ENCODE data around the gene CHD6.

The CHD6 gene

DNA sequence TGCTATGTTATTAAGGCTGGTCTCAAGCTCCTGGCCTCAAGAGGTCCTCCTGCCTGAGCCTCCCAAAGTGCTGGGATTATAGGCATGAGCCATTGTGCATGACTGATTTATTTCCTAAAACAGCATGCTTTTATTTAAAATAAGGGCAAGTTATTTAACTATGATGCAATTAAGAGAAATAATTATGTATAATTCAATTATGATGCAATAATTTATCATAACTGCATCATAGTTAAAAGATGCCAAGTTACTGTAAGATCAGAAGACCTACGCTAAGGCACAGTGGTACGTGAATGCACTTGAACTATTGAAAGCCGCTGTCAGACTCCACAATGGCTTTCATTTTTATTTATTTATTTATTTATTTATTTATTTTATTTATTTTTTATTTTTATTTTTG is 227.3 kb downstream of the CHD6 start:
- no peak for DNase-seq

DNA sequence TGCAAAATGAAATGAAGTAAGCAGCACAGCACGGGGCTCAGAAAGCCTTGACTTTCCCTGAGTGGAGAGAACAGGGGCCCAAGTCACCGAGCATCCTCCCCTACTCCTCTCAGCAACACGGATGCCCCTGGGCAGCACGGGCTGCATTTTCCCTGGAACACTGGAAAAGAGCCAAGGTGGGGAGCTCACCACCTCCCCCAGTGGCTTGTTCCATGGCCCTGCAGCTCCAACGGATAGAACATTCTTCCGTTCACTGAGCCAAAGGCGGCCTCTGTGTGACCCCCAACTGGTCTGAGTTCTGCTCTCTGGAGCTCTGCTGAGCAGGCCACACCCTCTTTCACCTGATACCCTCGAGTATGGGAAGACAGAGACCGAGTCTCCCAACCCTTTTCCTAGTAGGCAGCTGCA is 230.7 kb downstream of the CHD6 start:
- no peak for DNase-seq

DNA sequence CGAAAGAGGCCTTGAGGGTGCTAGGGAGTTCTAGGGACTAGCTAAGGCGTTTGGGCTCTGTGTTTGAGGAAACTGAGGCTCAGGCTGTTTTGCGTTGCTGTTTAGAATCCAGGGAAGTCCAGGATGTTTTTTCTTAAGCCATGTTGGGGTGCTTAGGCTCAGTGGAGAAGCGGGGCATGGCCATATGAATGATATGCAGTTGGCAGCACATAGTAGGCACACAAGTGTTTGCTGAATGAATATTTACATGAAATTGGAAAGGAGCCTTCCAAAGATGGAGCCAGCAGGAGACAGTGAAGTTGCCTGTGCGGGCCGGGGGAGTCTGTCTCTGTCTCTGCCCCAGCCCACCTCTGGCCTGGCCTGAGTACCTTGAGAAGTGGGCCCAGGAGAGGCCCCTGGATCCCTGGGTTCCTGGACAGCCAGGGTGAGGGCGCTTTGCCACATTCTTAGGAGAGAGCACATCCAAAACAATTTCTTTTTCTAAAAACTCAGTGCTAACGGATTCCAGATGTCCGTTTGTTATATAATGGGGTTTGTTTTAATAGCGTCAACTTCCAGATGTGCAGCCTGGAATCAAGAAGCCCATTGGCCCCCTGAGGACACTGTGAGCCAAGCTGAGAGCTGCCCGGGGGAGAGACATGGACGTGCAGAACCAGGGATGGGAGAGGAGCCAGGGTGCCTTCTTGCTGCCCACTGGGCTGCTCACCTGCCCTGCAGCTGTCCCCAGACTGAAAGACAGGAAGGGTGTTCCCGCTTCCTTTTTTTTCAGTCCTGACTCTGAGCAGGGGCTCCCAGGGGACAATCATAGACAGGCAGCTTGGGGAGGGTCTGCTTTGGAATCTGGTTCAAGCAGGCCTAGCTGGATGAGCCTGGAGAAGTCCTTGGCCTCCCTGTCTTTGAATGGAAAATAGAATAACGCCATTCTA is 231.4 kb downstream of the CHD6 start:
- no peak for DNase-seq

DNA sequence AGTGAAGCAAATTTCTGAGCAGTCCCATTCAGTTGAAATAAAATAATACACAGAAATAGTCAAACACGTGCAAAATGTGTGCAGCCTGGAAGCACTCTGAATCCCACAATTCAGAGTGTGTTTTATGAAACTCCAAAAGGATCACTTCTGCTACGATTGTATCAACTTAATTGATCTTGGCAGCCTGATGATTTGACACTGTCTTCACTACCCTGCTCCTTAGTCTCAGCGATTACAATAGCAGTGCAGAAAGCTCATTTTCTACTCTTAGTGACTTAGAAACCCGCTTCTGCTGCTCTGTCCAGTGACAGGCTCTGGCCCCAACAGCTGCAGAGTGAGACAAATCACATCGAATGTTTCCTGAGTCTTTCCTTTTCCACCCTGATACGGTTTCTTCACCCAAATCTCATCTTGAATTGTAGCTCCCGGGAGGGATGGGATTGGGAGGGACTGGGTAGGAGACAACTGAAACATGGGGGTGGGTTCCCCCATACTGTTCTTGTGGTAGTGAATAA is 235.3 kb downstream of the CHD6 start:
- no peak for DNase-seq

DNA sequence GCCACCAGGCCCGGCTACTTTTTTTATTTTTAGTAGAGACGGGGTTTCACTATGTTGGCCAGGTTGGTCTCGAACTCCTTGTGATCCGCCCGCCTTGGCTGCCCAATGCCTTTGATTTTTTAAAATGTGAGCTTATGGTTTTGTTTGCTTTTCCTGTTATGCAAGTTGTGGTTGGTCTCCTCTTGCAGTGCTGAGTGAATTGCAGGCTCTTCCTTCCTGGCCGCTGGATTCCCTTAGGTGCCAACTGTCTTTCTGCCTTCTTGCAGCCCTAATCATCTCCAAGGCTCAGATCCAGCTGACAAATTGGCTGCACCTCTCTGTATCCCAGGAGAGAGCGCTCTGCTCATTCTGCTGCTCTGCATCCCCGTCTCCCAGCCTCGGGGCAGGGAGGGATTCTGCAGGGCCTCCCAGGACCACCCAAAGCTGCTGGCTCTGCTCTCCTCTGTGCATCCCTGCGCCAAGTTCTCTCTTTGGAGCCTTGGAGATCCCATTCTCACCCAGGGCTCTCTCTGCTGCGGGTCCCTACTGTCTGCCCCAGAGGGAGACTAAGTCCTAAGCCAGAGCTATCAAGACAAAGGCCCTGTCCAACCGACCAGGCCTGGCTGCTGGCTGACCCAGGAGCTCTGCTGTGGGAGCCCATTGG is 237.5 kb downstream of the CHD6 start:
- DNase-seq, result no peak

DNA sequence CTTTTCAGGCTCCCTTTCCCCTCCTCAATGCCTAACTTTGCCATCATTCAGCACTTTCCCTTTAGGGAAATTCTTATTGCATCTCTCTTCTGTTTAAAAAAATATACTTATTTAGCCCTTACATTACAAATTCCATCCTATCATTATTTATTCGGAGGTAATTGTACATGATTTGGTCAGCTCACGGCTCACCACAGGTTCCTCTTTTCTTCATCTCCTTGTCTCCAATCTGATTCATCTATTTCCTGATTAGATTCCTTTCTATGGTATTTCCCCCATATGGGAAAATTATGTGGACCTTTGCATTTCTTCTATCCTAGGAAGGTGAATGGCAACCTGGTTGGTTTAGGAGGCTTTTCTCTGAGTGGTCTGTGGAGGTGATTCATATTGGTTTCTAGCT is 238.6 kb downstream of the CHD6 start:
- DNase-seq, result no peak

DNA sequence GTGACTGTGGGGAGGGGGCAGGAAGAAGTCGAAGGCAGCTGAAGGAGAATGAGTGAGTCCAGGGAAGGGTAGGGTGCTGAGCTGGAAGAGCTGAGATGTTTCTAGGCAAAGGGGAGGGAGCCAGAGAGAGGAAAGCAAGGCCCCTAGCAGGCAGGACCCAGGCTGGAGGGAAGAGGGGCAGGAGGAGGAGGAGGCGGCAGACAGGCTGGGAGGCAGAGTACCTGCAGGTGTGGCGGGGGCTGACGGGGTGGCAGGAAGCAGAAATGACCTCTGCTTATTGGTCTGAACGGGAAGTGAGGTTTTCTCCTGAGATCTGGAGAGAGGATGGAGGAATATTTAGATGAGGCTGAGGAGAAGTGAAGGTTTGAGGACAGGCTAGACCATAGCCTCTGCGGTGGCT is 240.9 kb downstream of the CHD6 start:
- DNase-seq, result no peak

DNA sequence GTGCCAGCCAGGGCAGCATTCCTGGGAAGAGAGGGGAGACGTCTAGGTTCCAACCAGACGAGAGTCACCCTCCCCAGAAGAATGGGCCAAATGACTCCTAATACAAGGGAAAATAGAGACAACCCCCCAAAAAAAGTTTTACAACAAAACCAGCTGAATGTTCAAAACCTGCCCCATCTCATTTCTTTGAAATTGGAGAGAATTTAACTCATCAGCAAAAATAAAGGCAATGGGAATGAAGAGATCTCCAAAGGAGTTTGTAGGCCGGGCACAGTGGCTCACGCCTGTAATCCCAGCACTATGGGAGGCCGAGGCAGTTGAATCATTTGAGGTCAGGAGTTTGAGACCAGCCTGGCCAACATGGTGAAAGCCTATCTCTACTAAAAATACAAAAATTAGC is 241.8 kb downstream of the CHD6 start:
- no peak for DNase-seq

DNA sequence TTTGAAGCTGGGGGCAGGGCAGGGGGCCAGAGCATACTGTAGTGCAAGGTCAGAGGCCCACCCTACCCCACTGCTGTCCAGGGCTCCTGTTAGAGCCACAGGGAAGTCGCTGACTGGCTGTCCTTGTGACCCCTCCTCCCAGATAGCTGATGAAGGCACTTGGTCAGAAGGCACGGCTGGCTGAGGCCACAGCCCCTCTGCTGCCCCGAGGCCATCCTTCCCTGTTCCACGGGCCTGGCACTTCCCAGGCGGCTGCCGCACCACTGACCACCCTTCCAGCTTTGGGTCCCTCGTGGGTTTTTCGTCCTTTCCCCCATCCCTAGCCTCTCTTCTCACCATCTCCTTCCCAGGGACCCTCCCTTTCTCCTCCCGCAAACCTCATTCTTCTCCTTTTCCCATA is 242.3 kb downstream of the CHD6 start:
- DNase-seq, result no peak

DNA sequence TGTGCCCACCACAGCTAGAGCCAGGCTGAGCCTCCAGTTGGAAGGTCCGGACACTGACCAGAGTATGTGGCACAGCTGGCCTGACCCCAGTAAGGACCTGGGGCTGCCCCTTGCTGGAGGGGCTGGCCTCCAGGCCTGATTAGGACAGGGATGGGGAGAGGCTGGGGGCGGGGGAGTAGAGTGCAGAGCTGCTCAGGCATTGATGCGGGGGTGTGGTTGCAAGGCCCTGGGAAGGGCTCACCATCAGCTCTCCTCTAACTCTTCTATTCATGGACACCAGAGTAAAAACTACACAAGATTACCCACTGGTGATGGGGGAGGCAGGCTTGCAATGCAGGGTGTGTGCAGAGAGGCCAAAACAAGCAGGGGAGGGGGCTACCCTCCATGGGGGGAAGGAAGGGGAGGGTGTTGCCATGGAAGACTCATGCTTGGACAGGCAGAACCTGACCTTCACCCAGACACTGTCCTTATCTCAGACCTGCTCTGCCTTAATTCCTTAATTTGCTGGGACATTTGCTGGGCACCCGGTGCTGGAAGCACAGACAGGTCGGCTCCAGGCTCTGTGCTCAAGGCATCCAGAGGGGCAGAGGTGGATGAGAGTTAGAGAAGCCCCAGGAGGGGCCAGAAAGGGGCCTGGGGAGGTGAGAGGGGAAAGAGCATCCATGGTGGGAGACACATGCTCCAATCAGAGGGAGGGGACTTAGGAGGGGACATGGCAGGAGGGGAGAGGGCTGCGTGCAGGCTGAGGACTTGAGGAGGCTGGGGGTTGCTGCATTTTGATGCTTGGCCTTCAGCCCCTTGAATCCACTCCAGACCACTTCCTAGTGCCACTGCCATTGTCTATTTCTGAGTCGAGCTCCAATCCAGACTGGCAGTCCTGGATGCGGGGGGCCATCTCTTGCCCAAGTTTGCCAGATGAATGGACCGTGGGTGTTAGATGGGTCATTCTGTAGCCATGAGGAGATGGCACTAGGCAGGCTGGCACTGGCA is 244.0 kb downstream of the CHD6 start:
- DNase-seq, result no peak

DNA sequence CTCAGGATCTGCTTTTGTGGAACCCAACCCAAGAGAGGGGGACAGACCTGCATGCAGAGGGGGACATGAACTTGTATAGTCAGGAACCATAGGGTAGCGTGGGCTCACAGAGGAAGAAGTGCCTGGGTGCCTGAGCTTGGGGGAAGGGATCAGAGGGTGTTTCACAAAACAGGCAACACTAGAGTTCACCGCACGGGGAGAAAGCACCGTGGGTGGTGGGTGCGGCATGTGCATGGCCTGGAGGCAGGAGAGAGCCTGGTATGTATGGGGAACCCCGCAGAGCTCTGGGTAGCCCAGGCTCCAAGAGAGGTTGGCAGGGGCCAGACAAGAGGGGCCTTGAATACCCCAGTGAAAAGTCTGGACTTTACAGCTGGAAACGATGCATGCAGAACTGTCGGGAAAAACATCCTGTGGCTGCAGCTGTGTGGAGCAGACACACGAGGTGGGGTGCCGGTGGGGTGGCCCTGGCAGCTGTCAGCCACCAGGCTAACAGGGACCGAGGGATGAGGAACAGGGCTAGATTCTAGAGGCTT is 244.9 kb downstream of the CHD6 start:
- DNase-seq, result no peak

DNA sequence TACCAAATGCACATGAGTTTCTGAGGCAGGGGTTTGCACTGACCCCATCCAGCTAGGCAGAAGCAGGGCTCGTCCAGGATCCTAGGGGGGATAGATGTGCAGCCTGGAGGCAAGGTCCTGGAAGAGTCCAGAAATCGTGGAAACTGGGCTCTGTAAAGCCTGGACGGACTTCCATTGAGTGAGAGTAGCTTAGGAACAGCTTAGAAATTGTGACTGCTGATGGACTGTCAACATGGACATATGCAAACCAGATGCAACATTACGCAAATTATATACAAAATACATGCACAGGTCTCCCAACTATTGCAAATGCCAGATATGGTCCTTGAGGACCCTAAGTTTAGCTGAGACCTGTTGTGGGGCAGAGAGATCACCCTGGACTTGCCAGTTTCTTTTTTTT is 246.8 kb downstream of the CHD6 start:
- DNase-seq, result no peak

DNA sequence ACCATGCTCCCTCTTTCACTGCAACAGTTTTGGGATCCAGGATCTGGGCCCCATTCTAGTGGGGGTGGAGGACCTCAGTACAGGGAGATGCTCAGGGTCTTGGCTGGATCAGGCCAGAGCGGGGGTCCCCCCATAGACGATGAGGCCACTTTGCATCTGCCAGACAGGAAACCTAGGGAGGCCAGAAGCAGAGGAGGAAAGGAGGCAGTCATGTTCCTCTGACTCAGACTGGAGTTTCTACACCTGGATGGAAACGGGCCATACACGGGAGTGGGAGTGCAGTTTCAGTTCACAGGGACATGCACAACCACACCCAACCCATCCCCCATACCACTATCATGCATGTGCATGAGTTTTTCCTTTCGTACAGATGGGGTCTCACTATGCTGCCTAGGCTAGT is 248.0 kb downstream of the CHD6 start:
- no peak for DNase-seq

DNA sequence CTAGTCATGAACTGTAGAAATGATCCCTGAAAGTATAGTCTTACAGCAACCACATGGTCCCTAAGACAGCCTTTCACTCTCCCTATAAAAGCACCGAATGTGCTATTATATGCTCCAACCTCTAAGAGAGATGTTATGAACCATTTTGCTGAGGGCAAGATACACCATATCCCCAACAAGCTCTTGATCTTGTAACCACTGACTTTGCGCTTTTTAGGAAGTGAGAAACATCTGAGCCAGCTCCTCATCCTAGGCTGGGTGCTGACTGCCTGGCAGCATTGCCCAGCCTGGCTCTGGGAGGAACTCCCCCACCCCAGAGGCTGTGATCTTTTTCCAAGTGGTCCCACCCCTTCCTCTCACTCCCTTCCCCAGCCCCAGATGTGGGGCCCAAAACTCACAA is 248.5 kb downstream of the CHD6 start:
- DNase-seq, result no peak

DNA sequence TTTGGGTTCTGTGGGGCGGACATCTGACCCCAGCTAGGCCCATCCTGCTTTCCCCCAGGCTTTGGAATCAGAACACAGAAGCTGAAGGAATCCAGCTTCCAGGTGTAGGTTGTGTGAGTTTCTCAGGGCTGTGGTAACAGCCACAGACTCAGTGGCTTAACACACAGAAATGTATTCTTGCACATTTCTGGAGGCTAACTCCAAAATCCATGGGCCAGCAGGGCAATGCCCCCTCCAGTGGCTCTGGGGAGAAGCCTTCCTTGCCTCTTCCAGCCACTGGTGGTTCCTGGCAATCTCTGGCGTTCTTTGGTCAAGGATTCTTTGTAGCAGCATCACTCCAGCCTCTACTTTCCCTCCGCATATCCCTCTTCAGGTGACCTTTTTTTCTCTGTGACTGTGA is 250.2 kb downstream of the CHD6 start:
- no peak for DNase-seq

DNA sequence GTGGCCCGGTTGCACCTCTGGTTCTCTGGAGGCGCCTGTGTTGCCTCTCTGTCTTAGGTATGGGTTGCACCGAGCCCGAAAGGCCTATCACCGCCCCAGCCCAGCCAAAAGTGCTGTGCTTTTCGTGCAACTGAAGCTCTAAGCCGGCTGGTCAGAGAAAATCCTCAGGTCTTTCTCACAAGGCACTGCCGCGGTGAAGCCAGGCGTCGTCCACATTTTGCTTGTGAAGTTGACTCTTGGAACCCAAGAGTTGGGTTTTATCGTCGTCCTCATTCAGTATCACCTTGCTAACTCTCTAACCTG is 250.8 kb downstream of the CHD6 start:
- DNase-seq, result no peak

DNA sequence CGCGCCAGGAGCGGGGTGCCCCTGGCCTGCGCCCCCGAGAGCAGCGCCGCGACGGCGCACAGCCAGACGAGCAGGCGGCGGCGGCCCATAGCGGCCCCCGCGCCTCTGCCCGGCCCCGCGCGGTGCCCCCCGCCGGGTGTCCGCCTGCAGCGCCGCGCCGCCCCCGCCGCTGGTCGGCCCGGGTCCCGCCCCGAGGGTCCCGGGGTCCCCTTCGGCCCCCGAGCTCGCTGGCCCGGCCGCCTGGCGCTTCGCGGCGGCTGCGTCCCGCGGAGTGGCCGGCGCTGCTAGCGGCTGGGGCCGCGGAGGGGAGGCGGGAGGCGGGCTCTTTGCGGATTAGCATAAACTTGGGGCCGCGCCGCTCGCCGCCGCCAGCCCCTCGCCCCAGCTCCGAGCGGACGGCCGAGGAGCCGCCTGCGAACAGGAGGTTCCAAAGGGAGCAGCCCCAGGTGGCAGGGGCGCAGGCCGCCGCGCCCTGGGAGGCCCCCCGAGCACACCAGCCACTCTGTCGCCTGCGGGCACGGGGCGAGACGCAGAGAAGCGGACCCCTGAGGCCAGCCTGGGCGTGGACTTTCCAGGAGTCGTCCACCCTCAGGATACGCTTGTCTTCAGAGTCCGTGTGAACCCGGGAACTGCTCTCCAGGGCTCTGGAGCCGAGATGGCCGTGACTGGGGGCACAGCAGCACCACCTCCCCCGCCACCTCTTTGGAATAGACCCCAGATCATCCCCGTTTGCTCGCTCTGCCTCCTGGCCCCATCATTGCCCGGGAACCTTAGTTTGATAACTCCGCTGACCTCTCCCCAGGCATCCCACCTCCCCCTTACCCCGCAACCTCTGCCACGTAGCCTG is 251.4 kb downstream of the CHD6 start, which contains the start of gene EMILIN3:
TSS of gene EMILIN3 (minus strand) at position 273 of the 847 bp plus-strand sequence. CDS start at position 89, 184 bp downstream.
- DNase-seq, result no peak

DNA sequence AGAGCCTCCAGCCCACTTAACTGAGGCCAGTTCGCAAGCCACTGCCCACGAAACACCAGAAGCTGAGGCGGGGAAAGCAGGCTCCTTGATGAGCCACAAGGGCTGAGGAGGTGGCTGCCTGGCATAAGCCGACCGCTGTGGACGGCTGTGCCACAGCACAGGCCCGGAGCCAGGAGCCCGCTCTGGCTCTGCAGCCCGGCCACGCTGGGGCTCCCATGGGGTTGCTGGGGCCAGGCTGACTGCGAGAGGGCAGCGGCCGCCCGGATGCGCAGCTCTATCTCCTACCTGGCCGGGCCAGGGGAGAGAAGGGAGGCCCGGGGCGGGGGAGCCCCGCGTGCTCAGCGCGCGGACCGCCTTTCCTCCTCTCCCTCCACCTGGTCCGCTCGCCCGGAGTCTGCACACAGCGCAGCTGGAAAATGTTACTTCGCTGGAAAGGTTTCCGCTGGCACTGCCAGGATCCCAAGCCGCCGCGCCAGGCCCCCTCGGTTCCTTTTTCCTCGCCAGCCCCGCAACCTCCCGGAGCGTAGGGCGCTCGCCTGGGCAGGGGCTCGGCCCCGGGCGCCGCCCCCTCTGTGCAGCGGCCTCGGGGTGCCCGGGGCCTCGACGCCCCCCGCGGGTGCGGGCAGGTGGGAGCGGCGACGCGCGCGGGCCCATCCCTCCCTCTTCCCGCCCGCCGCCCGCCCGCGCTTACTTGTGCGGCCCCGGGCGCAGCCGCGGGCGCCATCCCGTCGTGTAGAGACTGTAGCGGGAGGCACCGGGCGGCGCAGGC is 252.2 kb downstream of the CHD6 start:
- no peak for DNase-seq

DNA sequence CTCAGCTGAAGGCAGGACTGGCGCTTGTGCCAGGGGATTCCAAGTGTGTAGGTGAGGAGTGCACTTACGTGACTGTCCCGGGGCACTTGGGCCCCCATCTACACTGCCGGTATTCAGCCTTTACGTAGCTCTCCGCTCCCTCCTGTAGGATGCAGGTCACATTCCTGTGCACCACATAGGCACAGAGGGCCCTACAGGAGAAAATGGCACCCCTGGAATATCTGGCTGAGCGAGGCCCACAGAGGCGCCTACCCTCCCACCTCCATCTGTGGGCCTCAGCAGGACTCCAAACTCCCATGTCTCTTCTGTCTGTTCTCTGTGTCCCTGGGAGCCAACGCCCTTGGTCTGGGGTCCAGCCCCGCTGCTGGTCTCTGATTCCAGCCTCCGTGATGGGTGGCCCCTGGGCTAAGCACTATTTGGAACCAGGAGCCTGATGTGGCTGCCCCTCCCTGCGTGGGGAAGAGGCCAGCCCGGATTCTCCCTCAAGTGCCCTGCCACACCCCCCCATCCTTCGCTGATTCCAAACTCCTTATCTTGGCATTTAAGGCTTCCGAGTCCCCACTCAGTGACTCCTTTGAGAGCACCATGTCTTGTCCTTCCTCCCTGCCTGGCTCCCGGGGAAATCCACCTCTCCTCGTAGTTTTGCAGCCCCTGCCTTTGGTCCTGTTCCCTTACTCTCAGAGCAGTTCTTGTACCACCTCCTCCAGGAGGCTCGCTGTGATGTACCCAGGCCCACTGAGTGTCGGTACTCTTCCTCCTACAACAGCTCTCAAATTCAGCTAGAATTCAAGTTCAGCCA is 253.0 kb downstream of the CHD6 start:
- DNase-seq, result no peak

DNA sequence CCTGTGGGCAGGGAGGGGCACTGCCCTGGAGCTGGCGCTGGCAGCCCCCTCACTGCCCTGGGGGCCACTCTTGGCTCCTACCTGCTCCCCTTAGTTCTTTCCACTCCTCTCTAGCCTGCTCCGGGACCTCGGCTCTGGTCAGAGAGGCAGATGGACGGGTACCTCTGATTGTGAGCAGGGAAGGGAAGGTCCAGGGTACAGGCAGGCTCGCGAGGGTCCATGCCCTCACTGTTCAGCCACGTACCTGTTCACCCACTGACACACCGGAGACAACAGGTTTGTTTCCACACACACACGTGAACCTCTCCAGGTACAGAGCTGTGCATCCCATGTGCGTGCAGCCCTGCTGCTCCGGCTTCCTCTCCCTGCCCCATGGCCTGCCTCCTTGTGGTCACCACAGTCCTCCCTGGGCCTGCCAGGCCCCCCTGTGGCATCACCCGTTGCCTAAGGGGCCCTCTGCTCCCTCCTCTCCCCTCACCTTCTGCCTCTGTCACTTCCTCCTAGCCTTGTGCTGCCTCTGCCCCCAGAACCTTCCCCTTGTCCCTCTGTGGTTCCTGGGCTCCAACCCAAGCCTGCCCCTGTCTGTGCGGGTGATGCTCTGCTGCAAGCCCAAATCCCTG is 253.8 kb downstream of the CHD6 start:
- no peak for DNase-seq
